Hematopoietic multipotent progenitor cell treated with erythropoietin and hydrocortisone succinate and interleukin-3 and kit ligand, for 17 days (in vitro differentiated cells): Measurements from ENCODE around the gene TECTA.
"Not testable (repeated sequence)": the region's sequence is repeated elsewhere in the genome, so short reads cannot be mapped to it uniquely, and the experiment has no call there.

Source experiments
- DNase-seq: peaks from one replicate; pipeline ENCODE4 v3.0.0-alpha.2; 2015; ENCODE audit warnings: low spot score

TECTA gene

GRCh38 chr11:121177629-121178028 is 76.6 kb downstream of the TECTA start:
- DNase-seq: not testable (repeated sequence)

DNA sequence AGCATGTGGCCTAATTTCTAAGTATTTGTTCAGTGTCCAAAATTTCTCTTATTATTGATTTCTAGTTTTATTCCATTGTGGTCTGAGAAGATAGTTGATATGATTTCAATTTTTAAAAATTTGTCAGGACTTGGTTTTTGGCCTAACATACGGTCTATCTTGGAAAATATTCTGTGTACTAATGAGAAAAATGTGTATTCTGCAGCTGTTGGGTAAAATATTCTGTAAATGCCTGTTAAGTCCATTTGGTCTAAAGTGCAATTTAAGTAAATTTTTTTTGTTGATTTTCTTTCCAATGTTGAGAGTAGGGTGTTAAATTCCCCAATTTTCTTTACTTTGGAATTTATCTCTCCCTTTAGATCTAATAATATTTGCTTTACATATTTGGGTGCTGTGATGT is 78.3 kb downstream of the TECTA start:
- DNase-seq: no peak

- no peak for DNase-seq
Observed at GRCh38 chr11:121180183-121180582, 79.1 kb downstream of the TECTA start.

GRCh38 chr11:121188776-121189175 is 87.7 kb downstream of the TECTA start:
- no peak for DNase-seq

DNA sequence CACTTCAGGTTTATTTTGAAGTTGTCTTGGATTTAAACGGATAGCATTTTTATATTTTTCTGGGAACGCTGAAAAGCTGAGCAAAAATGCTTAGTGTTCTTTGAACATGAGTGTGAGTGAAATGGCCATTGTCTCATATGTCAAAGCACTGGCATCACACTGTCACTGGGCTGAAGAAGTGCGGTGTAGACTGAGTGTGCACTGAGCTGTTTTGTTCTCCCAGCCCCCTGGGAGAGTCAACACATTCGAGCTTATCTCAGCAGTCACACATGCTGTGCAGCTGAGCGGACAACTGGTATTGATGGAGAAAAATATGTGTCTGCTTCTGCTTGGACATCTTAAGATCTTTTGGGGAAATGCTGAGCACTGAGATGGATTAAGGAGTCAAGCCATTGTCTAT is 90.8 kb downstream of the TECTA start:
- no peak for DNase-seq

DNA sequence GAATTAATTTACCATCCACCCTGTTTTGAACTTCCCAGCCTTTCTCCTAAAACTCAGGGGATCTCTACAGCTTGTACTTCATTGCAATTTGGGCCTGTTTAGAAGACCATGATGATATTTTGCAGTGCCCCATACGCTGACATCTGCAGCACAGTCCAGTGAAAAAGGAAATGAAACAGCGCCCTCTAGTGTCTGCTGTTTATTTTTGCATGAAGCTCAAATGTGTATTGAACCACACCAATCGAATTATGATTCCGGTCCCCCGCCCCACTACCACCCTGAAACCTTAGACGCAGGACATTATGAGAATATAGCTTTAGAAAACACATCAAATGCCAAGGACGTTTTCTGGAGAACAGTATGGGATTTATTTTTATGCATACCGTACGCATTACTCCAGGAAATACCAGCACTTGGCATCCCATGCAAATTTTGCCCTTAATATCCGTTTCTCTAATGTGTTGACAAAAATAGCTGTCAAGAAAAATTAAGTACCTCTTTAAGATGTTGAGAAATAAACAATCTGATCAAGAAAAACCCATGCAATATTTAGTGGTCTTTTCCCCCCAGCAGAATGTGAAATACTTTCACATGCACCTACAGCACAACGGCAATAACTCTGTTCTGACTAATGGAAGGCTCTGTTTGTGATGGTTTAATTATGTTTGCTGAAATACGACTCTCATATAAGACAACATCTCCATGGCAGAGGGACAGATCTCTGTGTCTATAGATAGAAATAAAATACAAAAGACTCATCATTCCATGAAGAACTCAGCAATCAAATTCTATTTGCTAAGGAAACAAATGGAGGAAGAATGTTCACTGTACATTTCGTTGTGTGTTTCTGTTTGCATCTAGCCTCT is 93.9 kb downstream of the TECTA start:
- peak; percentile 82 for DNase-seq

DNA sequence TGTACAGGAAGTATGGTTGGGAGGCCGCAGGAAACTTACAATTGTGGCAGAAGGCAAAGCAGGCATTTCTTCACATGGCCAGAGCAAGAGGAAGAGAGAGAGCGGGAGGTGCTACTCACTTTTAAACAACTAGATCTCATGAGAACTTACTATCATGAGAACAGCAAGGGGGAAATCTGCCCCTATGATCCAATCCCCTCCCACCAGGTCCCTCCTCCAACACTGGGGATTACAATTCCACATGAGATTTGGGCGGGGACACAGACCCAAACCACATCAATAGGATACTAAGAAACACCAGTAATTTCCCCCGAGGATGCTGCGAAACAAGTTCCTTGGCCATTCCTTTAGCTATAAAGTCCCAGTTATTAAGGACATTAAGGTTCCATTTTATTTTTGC is 97.4 kb downstream of the TECTA start:
- DNase-seq: no peak

GRCh38 chr11:121199516-121199915 is 98.5 kb downstream of the TECTA start:
- no peak for DNase-seq

GRCh38 chr11:121206810-121207209 is 105.8 kb downstream of the TECTA start:
- DNase-seq: no peak

DNA sequence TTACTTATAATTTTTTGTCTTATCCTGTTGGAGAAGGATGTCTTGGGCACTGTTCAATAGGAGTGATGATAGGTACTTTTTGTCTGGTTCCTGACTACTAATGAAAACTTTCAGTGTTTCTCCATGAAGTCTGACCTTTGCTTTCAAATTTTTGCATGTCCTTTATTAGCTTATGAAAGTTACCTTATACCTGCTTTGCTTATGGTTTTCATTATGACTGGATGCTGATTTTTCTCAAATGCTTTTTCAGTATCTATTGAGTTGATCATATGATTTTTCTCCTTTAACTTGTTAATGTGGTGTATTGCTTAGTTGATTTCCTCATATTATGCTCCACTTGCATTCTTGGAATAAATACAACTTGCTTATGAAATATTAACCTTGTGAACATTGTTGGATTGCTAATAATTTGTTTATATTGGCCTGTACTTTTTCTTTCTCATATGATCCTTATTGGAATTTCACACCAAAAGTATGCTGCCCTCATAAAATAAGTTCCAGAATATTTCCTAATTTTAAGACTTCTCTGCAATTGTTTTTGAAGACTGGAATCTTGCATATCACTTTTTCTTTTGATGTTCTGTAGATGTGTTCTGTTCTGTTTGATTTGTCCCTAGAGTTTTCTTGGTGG is 106.6 kb downstream of the TECTA start:
- DNase-seq: no peak

GRCh38 chr11:121210445-121211080 is 109.5 kb downstream of the TECTA start:
- DNase-seq: no peak

GRCh38 chr11:121211626-121212025 is 110.6 kb downstream of the TECTA start:
- DNase-seq: no peak

GRCh38 chr11:121212536-121213361 is 111.7 kb downstream of the TECTA start:
- no peak for DNase-seq

DNA sequence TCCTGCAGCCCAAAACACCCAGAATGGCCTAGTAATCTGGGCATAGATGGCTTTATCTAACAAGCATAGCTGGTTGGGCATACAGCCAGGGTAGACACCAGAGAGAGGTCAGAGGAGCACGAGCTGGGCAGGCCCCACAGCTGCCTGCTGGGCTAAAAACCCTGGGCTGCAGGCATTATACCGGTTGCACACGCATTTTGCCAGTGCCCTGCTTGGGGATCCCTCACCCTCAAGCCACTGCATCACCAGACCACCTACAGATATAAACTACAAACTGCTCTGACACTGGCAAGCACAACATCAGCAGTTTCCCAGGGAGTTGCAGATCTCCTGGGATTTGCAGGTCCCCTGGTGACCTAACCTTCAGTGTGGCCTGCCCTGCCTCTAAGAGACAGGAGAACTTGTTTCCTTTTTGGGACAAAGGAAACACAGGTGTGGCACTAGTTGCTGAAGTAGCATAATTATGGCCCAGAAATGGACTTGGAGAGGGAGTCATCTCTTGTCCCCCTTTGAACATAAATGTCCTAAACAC is 112.4 kb downstream of the TECTA start:
- no peak for DNase-seq

DNA sequence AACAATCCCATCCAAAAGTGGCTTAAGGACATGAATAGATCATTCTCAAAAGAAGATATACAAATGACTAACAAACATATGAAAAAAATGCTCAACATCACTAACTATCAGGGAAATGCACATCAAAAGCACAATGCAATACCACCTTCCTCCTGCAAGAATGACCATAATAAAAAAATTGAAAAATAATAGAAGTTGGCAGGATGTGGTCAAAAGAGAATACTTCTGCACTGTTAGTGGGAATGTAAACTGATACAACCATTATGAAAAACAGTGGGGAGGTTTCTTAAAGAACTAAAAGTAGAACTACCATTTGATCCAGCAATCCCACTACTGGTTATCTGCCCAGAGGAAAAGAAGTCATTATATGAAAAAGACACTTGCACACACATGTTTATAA is 113.8 kb downstream of the TECTA start:
- DNase-seq: no peak

- DNase-seq: no peak
Observed at GRCh38 chr11:121221496-121222200, 120.6 kb downstream of the TECTA start.

DNA sequence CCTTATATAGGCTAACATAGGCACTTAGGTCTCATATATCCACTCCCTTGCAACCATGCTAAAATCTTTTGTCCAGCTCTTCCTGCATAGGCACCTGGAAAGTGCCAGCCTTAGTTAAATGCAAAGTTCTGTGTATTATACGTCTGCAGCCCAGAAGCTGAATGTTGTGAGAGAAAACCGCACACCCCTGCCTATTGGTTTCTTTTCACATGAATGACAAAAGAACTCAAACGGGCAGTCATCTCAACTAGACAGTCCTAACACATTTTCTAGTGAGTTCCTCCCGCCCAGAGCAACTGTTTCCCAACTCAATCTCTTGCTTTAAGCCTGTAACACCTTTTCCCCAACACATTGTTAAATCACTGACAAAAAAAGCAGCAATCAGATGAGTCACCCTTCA is 122.1 kb downstream of the TECTA start:
- DNase-seq: no peak

- DNase-seq: no peak
Observed at GRCh38 chr11:121225382-121225781, 124.3 kb downstream of the TECTA start.

- DNase-seq: no peak
Observed at GRCh38 chr11:121226415-121227263, 125.6 kb downstream of the TECTA start.

- DNase-seq: no peak
Observed at GRCh38 chr11:121228851-121229250, 127.8 kb downstream of the TECTA start.
